ENCODE data around the gene HSP90B1. TPM values are rescaled to one million over a fixed set of nuclear protein-coding genes. Genes with fewer than 3 reads are reported as not detected.

Gene HSP90B1
- total and polyA plus RNA-seq, 9 of the 15 experiments (the other 6 are each of a cell fraction or from before 2014, with no cell fraction given) = 196 to 719 (median 557) TPM

DNA sequence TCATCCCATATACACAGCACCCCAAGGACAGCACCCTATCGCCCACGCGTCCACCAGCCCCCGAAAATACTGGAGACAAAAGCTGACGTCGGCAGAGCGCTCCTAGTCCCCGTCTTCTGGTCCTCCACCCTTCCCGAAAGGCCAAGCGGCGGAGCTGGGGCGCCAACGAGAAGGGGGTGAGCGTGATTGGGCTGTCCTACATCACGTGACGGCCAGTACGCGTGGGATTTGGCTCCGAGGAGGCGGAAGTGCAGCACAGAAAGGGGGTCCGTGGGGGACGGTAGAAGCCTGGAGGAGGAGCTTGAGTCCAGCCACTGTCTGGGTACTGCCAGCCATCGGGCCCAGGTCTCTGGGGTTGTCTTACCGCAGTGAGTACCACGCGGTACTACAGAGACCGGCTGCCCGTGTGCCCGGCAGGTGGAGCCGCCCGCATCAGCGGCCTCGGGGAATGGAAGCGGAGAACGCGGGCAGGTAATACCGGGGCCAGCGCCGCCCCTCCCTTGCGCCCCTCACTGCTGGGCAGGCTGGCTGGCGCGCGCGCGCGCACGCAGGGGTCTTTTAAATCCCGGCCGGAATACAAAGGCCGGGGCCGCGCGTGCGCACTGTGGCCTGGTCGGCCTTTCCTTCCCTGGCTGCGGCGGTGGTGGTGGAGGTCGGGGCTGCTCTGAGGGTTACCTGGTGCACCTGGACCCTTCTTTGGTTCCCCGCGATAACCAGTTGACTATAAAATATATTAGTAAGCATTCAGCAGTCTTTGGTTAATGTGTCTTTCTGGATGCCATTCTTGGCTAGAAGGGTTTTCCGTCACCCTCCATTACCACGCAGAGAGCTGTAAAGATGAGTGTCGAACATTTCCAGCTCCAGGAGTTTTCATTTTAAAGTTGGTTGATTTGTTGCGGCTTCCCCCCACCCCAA, 35.6 kb downstream of the HSP90B1 start, which contains the start of gene TDG (continued):
- TF ChIP-seq PATZ1 (CRISPR knock-in tag; IDR thresholded peaks at IDR 0.05; ENCODE audit: borderline replicate concordance) (no peak), ZNF589 (CRISPR knock-in tag; IDR thresholded peaks at IDR 0.05; ENCODE audit: low read depth) (no peak), HMG20A (CRISPR knock-in tag; conservative IDR thresholded peaks at IDR 0.05) (no peak), SLC30A9 (CRISPR knock-in tag; IDR thresholded peaks at IDR 0.05) (no peak), EP400 (IDR thresholded peaks at IDR 0.05) (peak; percentile 98), PHF8 (IDR thresholded peaks at IDR 0.05; ENCODE audit: borderline replicate concordance, low read length) (peak; percentile 98), ZNF318 (IDR thresholded peaks at IDR 0.05; ENCODE audit: borderline replicate concordance in 1 of 2, low read depth in 1 of 2) (no peak), ELF4 (CRISPR knock-in tag; IDR thresholded peaks at IDR 0.05) (peak; percentile 82), ZBTB7A (IDR thresholded peaks at IDR 0.05; ENCODE audit: borderline replicate concordance, control insufficient read depth, low read depth, low read length) (peak; percentile 94), TARDBP (IDR thresholded peaks at IDR 0.05) (no peak)
- TF ChIP-seq, protein P1, sequence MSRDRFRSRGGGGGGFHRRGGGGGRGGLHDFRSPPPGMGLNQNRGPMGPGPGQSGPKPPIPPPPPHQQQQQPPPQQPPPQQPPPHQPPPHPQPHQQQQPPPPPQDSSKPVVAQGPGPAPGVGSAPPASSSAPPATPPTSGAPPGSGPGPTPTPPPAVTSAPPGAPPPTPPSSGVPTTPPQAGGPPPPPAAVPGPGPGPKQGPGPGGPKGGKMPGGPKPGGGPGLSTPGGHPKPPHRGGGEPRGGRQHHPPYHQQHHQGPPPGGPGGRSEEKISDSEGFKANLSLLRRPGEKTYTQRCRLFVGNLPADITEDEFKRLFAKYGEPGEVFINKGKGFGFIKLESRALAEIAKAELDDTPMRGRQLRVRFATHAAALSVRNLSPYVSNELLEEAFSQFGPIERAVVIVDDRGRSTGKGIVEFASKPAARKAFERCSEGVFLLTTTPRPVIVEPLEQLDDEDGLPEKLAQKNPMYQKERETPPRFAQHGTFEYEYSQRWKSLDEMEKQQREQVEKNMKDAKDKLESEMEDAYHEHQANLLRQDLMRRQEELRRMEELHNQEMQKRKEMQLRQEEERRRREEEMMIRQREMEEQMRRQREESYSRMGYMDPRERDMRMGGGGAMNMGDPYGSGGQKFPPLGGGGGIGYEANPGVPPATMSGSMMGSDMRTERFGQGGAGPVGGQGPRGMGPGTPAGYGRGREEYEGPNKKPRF (IDR thresholded peaks at IDR 0.05; ENCODE audit: low read depth, low read length) = no peak
- TF ChIP-seq, protein P2, sequence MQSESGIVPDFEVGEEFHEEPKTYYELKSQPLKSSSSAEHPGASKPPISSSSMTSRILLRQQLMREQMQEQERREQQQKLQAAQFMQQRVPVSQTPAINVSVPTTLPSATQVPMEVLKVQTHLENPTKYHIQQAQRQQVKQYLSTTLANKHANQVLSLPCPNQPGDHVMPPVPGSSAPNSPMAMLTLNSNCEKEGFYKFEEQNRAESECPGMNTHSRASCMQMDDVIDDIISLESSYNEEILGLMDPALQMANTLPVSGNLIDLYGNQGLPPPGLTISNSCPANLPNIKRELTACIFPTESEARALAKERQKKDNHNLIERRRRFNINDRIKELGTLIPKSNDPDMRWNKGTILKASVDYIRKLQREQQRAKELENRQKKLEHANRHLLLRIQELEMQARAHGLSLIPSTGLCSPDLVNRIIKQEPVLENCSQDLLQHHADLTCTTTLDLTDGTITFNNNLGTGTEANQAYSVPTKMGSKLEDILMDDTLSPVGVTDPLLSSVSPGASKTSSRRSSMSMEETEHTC (IDR thresholded peaks at IDR 0.05) = no peak; the same call in 1 of the 2 replicates

Data from K562 (cell line).